ENCODE data around the gene CD47. TPM values are rescaled to one million over a fixed set of nuclear protein-coding genes. Genes with fewer than 3 reads are reported as not detected.

CD47 gene
- total and polyA plus RNA-seq, 2 of the 13 experiments (the other 11 are each of a cell fraction or from before 2014, with no cell fraction given) = 3.3 to 6.5 TPM

DNA sequence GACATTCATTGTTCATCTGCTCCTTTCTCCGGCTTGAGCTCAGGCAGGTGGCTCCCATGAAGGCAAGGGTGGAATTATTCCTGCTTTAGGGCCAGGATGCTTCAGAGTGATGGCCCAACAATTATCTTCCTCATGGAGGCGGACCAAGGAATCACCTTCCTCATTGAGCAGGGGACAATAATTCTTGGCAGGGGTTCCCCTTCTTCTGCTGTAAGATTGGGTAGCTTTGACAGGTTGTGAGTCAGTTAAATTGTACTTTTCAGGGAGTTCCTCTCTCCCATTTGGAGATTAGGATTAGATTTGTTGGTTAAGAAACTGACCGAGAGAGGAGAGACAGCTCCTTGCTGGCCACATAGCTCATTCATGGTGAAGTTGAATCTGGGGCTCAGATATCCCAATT lies 31.4 kb upstream of the CD47 start (continued):
- no peak for TF ChIP-seq GZF1 (CRISPR knock-in tag; IDR thresholded peaks at IDR 0.05)

DNA sequence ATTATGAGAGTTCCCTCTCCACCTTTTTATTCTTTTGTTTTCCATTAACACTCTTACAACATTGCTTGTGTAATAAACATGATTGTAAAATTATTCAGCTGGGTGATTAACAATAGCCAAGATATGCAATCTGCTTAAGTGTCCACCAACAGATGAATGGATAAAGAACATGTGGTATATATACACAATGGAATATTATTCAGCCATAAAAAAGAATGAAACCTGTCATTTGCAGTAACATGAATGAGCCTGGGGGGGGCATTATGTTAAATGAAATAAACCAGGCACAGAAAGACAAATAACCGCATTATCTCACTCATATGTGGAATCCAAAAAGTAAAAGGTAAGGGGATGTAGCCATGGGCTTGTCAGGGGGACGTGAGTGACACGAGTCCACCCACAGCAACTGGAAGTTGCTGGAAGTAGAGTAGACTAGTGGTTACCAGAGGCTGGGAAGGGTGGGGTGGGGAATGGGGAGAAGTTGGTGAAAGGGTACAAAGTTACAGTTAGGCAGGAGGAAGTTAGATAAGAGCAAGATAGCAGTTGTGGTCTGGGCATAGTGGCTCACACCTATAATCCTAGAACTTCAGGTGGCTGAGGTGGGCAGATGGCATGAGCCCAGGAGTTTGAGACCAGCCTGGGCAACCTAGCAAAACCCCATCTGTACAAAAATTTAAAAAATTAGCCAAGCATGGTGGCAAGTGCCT lies 28.7 kb upstream of the CD47 start:
- intact Hi-C loops (cut with micrococcal nuclease; ENCODE audit: unreplicated experiment) (no loop called here), in situ Hi-C loops (cut with HindIII; ENCODE audit: extremely low pct_ligation_motif_present, low pct_unique_long_range_greater_than_20kb) (no loop called here)
- no peaks in the 10 kb centered on the region for H3K79me2 ChIP-seq (ENCODE audit: insufficient read depth, low read length)
- CTCF ChIA-PET (ENCODE audit: low intra/inter-chr PET ratio, low total read pairs) = no interaction called here
- no peaks in the 10 kb centered on the region; a peak in 2 of 5 replicates for H3K27me3 ChIP-seq (ENCODE audit: control insufficient read depth in 1 of 2, insufficient read depth in 2 of 2, low read length in 2 of 2)
- no peak overlapping the region for H2AFZ ChIP-seq (ENCODE audit: low read length)
- WGBS (ENCODE audit: low lambda C conversion rate) = 27% methylated on average over 3 of the region's 3 CpGs
- no TSS peak for BruUV-seq (replicated peaks)
- H3K4me2 ChIP-seq (ENCODE audit: low read depth, low read length) = no peak overlapping the region
- no peaks in the 10 kb centered on the region for H3K36me3 ChIP-seq (replicated peaks in 1 of 2; ENCODE audit: control insufficient read depth in 1 of 2, insufficient read depth in 2 of 2, low read length in 2 of 2)
- no peak overlapping the region for H3K4me3 ChIP-seq (replicated peaks in 1 of 3; ENCODE audit: insufficient read depth in 1 of 3, low read depth in 2 of 3, low read length in 3 of 3)
- DNase-seq (ENCODE audit: low spot score) (no peak), FAIRE-seq (no peak), ATAC-seq (no peak)
- H3K27ac ChIP-seq (ENCODE audit: extremely low read length, insufficient read depth, low read length) = no peak overlapping the region
- POLR2A ChIA-PET = no interaction called here
- H4K20me1 ChIP-seq (ENCODE audit: insufficient read depth, low read length) = no peaks in the 10 kb centered on the region
- no peaks in the 10 kb centered on the region for H3K4me1 ChIP-seq (ENCODE audit: insufficient read depth, low read length)
- H3K9ac ChIP-seq (ENCODE audit: insufficient read depth, low read depth, low read length) = no peak overlapping the region
- no peaks in the 10 kb centered on the region for H3K9me3 ChIP-seq (ENCODE audit: low read length)
- TF ChIP-seq ZNF713 (CRISPR knock-in tag; IDR thresholded peaks at IDR 0.05) (no peak), NFKBIZ (CRISPR knock-in tag; IDR thresholded peaks at IDR 0.05) (no peak), ISX (CRISPR knock-in tag; conservative IDR thresholded peaks at IDR 0.05) (no peak), ZNF367 (CRISPR knock-in tag; IDR thresholded peaks at IDR 0.05; ENCODE audit: borderline replicate concordance) (no peak), TOE1 (CRISPR knock-in tag; IDR thresholded peaks at IDR 0.05) (no peak), ZNF317 (CRISPR knock-in tag; IDR thresholded peaks at IDR 0.05) (no peak), HHEX (CRISPR knock-in tag; IDR thresholded peaks at IDR 0.05) (no peak)
- TF ChIP-seq, protein P1, sequence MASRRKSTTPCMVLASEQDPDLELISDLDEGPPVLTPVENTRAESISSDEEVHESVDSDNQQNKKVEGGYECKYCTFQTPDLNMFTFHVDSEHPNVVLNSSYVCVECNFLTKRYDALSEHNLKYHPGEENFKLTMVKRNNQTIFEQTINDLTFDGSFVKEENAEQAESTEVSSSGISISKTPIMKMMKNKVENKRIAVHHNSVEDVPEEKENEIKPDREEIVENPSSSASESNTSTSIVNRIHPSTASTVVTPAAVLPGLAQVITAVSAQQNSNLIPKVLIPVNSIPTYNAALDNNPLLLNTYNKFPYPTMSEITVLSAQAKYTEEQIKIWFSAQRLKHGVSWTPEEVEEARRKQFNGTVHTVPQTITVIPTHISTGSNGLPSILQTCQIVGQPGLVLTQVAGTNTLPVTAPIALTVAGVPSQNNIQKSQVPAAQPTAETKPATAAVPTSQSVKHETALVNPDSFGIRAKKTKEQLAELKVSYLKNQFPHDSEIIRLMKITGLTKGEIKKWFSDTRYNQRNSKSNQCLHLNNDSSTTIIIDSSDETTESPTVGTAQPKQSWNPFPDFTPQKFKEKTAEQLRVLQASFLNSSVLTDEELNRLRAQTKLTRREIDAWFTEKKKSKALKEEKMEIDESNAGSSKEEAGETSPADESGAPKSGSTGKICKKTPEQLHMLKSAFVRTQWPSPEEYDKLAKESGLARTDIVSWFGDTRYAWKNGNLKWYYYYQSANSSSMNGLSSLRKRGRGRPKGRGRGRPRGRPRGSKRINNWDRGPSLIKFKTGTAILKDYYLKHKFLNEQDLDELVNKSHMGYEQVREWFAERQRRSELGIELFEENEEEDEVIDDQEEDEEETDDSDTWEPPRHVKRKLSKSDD (CRISPR knock-in tag; IDR thresholded peaks at IDR 0.05; ENCODE audit: low read depth) = no peak
- TF ChIP-seq, protein P2, sequence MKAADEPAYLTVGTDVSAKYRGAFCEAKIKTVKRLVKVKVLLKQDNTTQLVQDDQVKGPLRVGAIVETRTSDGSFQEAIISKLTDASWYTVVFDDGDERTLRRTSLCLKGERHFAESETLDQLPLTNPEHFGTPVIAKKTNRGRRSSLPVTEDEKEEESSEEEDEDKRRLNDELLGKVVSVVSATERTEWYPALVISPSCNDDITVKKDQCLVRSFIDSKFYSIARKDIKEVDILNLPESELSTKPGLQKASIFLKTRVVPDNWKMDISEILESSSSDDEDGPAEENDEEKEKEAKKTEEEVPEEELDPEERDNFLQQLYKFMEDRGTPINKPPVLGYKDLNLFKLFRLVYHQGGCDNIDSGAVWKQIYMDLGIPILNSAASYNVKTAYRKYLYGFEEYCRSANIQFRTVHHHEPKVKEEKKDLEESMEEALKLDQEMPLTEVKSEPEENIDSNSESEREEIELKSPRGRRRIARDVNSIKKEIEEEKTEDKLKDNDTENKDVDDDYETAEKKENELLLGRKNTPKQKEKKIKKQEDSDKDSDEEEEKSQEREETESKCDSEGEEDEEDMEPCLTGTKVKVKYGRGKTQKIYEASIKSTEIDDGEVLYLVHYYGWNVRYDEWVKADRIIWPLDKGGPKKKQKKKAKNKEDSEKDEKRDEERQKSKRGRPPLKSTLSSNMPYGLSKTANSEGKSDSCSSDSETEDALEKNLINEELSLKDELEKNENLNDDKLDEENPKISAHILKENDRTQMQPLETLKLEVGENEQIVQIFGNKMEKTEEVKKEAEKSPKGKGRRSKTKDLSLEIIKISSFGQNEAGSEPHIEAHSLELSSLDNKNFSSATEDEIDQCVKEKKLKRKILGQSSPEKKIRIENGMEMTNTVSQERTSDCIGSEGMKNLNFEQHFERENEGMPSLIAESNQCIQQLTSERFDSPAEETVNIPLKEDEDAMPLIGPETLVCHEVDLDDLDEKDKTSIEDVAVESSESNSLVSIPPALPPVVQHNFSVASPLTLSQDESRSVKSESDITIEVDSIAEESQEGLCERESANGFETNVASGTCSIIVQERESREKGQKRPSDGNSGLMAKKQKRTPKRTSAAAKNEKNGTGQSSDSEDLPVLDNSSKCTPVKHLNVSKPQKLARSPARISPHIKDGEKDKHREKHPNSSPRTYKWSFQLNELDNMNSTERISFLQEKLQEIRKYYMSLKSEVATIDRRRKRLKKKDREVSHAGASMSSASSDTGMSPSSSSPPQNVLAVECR (CRISPR knock-in tag; IDR thresholded peaks at IDR 0.05; ENCODE audit: borderline replicate concordance) = no peak
- TF ChIP-seq, protein P3, sequence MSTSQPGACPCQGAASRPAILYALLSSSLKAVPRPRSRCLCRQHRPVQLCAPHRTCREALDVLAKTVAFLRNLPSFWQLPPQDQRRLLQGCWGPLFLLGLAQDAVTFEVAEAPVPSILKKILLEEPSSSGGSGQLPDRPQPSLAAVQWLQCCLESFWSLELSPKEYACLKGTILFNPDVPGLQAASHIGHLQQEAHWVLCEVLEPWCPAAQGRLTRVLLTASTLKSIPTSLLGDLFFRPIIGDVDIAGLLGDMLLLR (CRISPR knock-in tag; IDR thresholded peaks at IDR 0.05) = no peak
- TF ChIP-seq, protein P4, sequence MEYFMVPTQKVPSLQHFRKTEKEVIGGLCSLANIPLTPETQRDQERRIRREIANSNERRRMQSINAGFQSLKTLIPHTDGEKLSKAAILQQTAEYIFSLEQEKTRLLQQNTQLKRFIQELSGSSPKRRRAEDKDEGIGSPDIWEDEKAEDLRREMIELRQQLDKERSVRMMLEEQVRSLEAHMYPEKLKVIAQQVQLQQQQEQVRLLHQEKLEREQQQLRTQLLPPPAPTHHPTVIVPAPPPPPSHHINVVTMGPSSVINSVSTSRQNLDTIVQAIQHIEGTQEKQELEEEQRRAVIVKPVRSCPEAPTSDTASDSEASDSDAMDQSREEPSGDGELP (IDR thresholded peaks at IDR 0.05; ENCODE audit: borderline replicate concordance, low read depth) = no peak
- TF ChIP-seq, protein P5, sequence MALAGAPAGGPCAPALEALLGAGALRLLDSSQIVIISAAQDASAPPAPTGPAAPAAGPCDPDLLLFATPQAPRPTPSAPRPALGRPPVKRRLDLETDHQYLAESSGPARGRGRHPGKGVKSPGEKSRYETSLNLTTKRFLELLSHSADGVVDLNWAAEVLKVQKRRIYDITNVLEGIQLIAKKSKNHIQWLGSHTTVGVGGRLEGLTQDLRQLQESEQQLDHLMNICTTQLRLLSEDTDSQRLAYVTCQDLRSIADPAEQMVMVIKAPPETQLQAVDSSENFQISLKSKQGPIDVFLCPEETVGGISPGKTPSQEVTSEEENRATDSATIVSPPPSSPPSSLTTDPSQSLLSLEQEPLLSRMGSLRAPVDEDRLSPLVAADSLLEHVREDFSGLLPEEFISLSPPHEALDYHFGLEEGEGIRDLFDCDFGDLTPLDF (CRISPR knock-in tag; IDR thresholded peaks at IDR 0.05) = no peak
